ENCODE measurements around the gene LOXL1. TPM values are rescaled to one million over a fixed set of nuclear protein-coding genes. Genes with fewer than 3 reads are reported as not detected.

The LOXL1 gene
- total RNA-seq, 2 experiments from 2014 or later: not detected

GRCh38 chr15:73965094-73965757, 39.0 kb downstream of the LOXL1 start:
- no peaks in the 10 kb centered on the region for H3K79me2 ChIP-seq (ENCODE audit: insufficient read depth, low read depth, low read length)
- H3K4me3 ChIP-seq (ENCODE audit: low read depth, low read length, poor library complexity, severe bottlenecking): peak overlapping the region; percentile 50
- intact Hi-C loops (cut with micrococcal nuclease; ENCODE audit: unreplicated experiment): no loop called here
- DNase-seq (ENCODE audit: low spot score): peak; percentile 16
- no peaks in the 10 kb centered on the region for H3K9me3 ChIP-seq (ENCODE audit: low read length)
- POLR2A ChIA-PET: interaction anchor here (0.7 kb wide), 2 partner anchors 153 to 238 kb away, joined by 4 to 5 read pairs; no protein-coding TSS in a partner anchor
- CTCF ChIA-PET (ENCODE audit: unreplicated experiment): no interaction called here
- no peaks in the 10 kb centered on the region for H4K20me1 ChIP-seq (ENCODE audit: insufficient read depth, low read length)
- H3K36me3 ChIP-seq (ENCODE audit: insufficient read depth, low read length): no peaks in the 10 kb centered on the region
- H3K4me2 ChIP-seq (ENCODE audit: low read length): peak overlapping the region; percentile 77
- H3K27ac ChIP-seq (ENCODE audit: low read depth, low read length, poor library complexity, severe bottlenecking): peak overlapping the region; percentile 16
- no TSS peak for BruUV-seq (replicated peaks)
- H2AFZ ChIP-seq (ENCODE audit: low read length): peak overlapping the region; percentile 97
- TF ChIP-seq EZH2phosphoT487 (IDR thresholded peaks at IDR 0.05; ENCODE audit: borderline replicate concordance, low read depth, low read length) (no peak), CTCF (conservative IDR thresholded peaks at IDR 0.05; ENCODE audit: low read length) (peak; percentile 69)
- peaks cover 19% of the 10 kb centered on the region for H3K4me1 ChIP-seq (ENCODE audit: insufficient read depth, low read length, poor library complexity, severe bottlenecking)
- no peaks in the 10 kb centered on the region for H3K9me2 ChIP-seq (ENCODE audit: insufficient read depth, low read length)

- H3K4me3 ChIP-seq (ENCODE audit: low read depth, low read length, poor library complexity, severe bottlenecking): no peak overlapping the region
- ChIA-PET POLR2A (no interaction called here), CTCF (ENCODE audit: unreplicated experiment) (no interaction called here)
- BruUV-seq (replicated peaks): no TSS peak
- H3K9me3 ChIP-seq (ENCODE audit: low read length): no peaks in the 10 kb centered on the region
- peak overlapping the region; percentile 77 for H3K4me2 ChIP-seq (ENCODE audit: low read length)
- H3K9me2 ChIP-seq (ENCODE audit: insufficient read depth, low read length): no peaks in the 10 kb centered on the region
- peak overlapping the region; percentile 16 for H3K27ac ChIP-seq (ENCODE audit: low read depth, low read length, poor library complexity, severe bottlenecking)
- intact Hi-C loops (cut with micrococcal nuclease; ENCODE audit: unreplicated experiment): no loop called here
- H3K36me3 ChIP-seq (ENCODE audit: insufficient read depth, low read length): no peaks in the 10 kb centered on the region
- H3K4me1 ChIP-seq (ENCODE audit: insufficient read depth, low read length, poor library complexity, severe bottlenecking): peaks cover 19% of the 10 kb centered on the region
- TF ChIP-seq EZH2phosphoT487 (IDR thresholded peaks at IDR 0.05; ENCODE audit: borderline replicate concordance, low read depth, low read length) (no peak), CTCF (conservative IDR thresholded peaks at IDR 0.05; ENCODE audit: low read length) (no peak)
- H4K20me1 ChIP-seq (ENCODE audit: insufficient read depth, low read length): no peaks in the 10 kb centered on the region
- DNase-seq (ENCODE audit: low spot score): peak; percentile 56
- no peaks in the 10 kb centered on the region for H3K79me2 ChIP-seq (ENCODE audit: insufficient read depth, low read depth, low read length)
- H2AFZ ChIP-seq (ENCODE audit: low read length): peak overlapping the region; percentile 97
These were observed 39.5 kb downstream of the LOXL1 start for GRCh38 chr15:73965758-73966113.

- no peaks in the 10 kb centered on the region for H3K9me2 ChIP-seq (ENCODE audit: insufficient read depth, low read length)
- no peak overlapping the region for H3K4me3 ChIP-seq (ENCODE audit: low read depth, low read length, poor library complexity, severe bottlenecking)
- H3K27ac ChIP-seq (ENCODE audit: low read depth, low read length, poor library complexity, severe bottlenecking): no peak overlapping the region
- no peaks in the 10 kb centered on the region for H3K9me3 ChIP-seq (ENCODE audit: low read length)
- TF ChIP-seq CTCF (conservative IDR thresholded peaks at IDR 0.05; ENCODE audit: low read length) (no peak), EZH2phosphoT487 (IDR thresholded peaks at IDR 0.05; ENCODE audit: borderline replicate concordance, low read depth, low read length) (no peak)
- POLR2A ChIA-PET: no interaction called here
- H4K20me1 ChIP-seq (ENCODE audit: insufficient read depth, low read length): no peaks in the 10 kb centered on the region
- no peak for DNase-seq (ENCODE audit: low spot score)
- BruUV-seq (replicated peaks): no TSS peak
- CTCF ChIA-PET (ENCODE audit: unreplicated experiment): no interaction called here
- no peaks in the 10 kb centered on the region for H3K36me3 ChIP-seq (ENCODE audit: insufficient read depth, low read length)
- no peak overlapping the region for H3K4me2 ChIP-seq (ENCODE audit: low read length)
- H3K4me1 ChIP-seq (ENCODE audit: insufficient read depth, low read length, poor library complexity, severe bottlenecking): peaks cover 19% of the 10 kb centered on the region
- intact Hi-C loops (cut with micrococcal nuclease; ENCODE audit: unreplicated experiment): no loop called here
- no peaks in the 10 kb centered on the region for H3K79me2 ChIP-seq (ENCODE audit: insufficient read depth, low read depth, low read length)
- no peak overlapping the region for H2AFZ ChIP-seq (ENCODE audit: low read length)
These were observed 42.2 kb downstream of the LOXL1 start for GRCh38 chr15:73968461-73968860.
